Fibroblast of villous mesenchyme (primary cell): ENCODE results near the gene INTS15. TPM values are rescaled to one million over a fixed set of nuclear protein-coding genes. Genes with fewer than 3 reads are reported as not detected.
"Not testable (repeated sequence)": the region's sequence is repeated elsewhere in the genome, so short reads cannot be mapped to it uniquely, and the experiment has no call there.

Source experiments
- DNase-seq: peaks from one replicate; pipeline ENCODE4 v3.0.0-alpha.2; 2010; ENCODE audit warnings: low read depth
- H3K4me3 ChIP-seq: 2 replicates; pipeline ENCODE4 v1.5.1; 2011; ENCODE audit warnings: low read depth, mild to moderate bottlenecking, low read length
- CTCF ChIP-seq: IDR thresholded peaks from 2 replicates; pipeline ENCODE4 v1.5.1; 2012; ENCODE audit warnings: low read depth, mild to moderate bottlenecking, low read length; ENCODE audit not compliant: insufficient read depth
- total RNA-seq: library from RNA; depleted of rRNA; stranded (reverse); fragments of >200 nt; gene quantifications from 2 replicates; pipeline ENCODE4 v1.2.3, GENCODE V29; 2012

INTS15 gene
- total RNA-seq, 1 donor: 16.4 TPM

- H3K4me3 ChIP-seq: peak within 1 kb of the TSS; percentile 84
- peak; percentile 86 for DNase-seq
- TF ChIP-seq CTCF: no peak
Observed at GRCh38 chr7:6577369-6578113, 12.3 kb upstream of the INTS15 start, which contains the start of gene ZDHHC4. ZDHHC4 (plus strand) TSS chr7:6577454; CDS start chr7:6580562, 3,108 bp downstream.

- DNase-seq: peak; percentile 17
- no peak for TF ChIP-seq CTCF
- H3K4me3 ChIP-seq: peak overlapping the region; percentile 84
Observed at GRCh38 chr7:6578114-6579084, 11.4 kb upstream of the INTS15 start.

DNA sequence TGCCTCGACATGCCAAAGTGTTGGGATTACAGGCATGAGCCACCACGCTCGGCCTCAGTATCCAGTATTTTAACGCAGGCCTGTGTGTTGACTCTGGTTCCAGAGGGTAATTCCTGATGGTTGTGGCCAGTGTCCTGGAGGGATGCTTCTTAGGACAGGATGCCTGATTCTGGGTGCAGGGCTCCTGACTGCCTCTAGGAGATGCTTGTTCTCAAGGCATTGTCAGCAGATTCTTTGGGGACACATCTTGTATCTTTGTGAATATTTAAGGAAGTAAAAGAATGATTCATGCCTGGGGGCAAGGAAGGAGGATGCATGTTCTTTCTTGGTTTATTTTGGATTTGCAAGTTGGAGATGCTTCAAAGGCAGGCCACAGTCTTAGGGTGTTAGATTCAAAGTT, 10.4 kb upstream of the INTS15 start:
- H3K4me3 ChIP-seq: no peak overlapping the region
- no peak for TF ChIP-seq CTCF
- peak; percentile 7 for DNase-seq

DNA sequence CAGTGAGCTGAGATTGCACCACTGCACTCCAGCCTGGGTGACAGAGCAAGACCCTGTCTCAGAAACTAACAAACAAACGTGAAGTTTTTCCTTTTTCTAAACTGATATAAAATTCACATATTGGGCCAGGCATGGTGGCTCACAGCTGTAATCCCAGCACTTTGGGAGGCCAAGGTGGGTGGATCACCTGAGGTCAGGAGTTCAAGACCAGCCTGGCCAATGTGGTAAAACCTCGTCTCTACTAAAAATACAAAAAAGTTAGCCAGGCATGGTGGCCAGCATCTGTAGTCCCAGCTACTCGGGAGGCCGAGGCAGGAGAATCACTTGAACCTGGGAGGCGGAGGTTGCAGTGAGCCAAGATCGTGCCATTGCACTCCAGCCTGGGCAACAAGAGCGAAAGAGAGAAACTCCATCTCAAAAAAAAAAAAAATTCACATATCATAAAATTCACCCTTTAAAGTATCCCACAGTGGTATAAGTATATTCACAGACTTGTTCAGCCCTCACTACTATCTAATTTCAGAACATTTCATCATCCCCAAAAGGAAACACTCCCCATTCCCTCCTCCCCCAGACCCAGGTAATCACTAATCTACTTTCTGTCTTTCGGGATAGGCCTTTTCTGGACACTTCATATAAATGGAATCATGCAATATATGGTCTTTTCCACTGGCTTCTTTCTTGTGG, 3.9 kb upstream of the INTS15 start:
- not testable (repeated sequence) for H3K4me3 ChIP-seq, DNase-seq

DNA sequence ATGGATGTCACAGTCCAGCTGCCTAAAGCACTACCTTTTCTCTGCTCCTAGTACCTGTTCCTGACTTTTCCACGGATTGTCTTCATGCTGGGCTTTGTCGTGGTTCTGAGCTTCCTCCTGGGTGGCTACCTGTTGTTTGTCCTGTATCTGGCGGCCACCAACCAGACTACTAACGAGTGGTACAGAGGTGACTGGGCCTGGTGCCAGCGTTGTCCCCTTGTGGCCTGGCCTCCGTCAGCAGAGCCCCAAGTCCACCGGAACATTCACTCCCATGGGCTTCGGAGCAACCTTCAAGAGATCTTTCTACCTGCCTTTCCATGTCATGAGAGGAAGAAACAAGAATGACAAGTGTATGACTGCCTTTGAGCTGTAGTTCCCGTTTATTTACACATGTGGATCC, 1.3 kb upstream of the INTS15 start:
- no peak overlapping the region for H3K4me3 ChIP-seq
- no peak for DNase-seq
- TF ChIP-seq CTCF: no peak

DNA sequence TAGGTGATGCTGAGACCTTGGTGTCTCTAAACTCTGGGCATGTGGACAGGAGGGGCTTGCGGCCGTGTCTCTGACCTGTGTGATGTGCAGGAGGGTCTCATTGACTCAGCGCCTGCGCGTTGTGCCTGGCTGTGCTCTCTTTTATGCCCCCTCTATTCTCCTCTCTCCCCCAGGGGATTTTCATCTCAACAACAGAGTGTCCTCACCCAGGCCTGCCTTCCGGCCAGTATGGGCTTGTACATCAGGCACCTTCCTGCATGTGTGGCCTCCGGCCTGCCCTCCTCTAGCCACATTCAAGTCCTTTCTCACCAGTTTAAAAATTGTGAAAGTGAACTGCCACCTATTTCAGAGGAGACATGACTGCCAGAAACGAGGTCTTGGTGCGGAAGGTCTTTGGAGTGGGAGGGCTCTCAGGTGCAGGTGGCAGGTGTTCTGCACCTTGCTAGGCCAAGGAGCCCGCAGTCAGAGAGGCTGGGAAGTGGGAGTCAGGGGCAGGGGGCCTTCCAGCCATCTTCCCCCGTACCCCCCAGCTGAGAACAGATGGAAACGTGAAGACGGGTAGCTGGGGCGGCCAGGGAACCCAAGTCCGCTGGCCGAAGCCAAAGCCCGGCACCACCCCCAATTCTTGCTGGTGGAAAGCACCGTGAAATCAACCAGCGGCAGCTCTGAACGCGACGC, 531 bp upstream of the INTS15 start:
- no peak for DNase-seq
- TF ChIP-seq CTCF: no peak
- H3K4me3 ChIP-seq: peak overlapping the region; percentile 36
